H9 (cell line): ENCODE data around the gene DNASE1L2. TPM values are rescaled to one million over a fixed set of nuclear protein-coding genes. Genes with fewer than 3 reads are reported as not detected.

Experiments
- DNase-seq: peaks from one replicate; pipeline ENCODE4 v3.0.0-alpha.2; 2017
- H2AFZ ChIP-seq: one replicate; pipeline ENCODE4 v1.6.1; 2013; ENCODE audit warnings: mild to moderate bottlenecking, low read length, control low read depth, moderate library complexity
- H2AK5ac ChIP-seq: 2 replicates; pipeline ENCODE4 v1.6.1; 2013; ENCODE audit warnings: low read length, control low read depth, mixed read lengths; ENCODE audit not compliant: insufficient read length
- H2BK120ac ChIP-seq: one replicate; pipeline ENCODE4 v1.6.1; 2013; ENCODE audit warnings: low read depth, mild to moderate bottlenecking, low read length, control low read depth, inconsistent platforms; ENCODE audit not compliant: poor library complexity, severe bottlenecking
- H2BK12ac ChIP-seq: 2 replicates; pipeline ENCODE4 v1.6.1; 2013; ENCODE audit warnings: low read length, control low read depth, mixed read lengths, low read depth; ENCODE audit not compliant: insufficient read length
- H2BK15ac ChIP-seq: 2 replicates; pipeline ENCODE4 v1.6.1; 2013; ENCODE audit warnings: low read depth, low read length, control low read depth
- H2BK20ac ChIP-seq: one replicate; pipeline ENCODE4 v1.6.1; 2013; ENCODE audit warnings: low read depth, mild to moderate bottlenecking, low read length, control low read depth, inconsistent platforms; ENCODE audit not compliant: poor library complexity, severe bottlenecking
- H2BK5ac ChIP-seq: 2 replicates; pipeline ENCODE4 v1.6.1; 2013; ENCODE audit warnings: low read length, control low read depth, mixed read lengths; ENCODE audit not compliant: insufficient read length
- H3K14ac ChIP-seq: 2 replicates; pipeline ENCODE4 v1.6.1; 2013; ENCODE audit warnings: low read length, control low read depth; ENCODE audit not compliant: insufficient read depth
- H3K18ac ChIP-seq: 2 replicates; pipeline ENCODE4 v1.6.1; 2013; ENCODE audit warnings: low read depth, mild to moderate bottlenecking, mixed read lengths, low read length, control low read depth; ENCODE audit not compliant: insufficient read length
- H3K23ac ChIP-seq: 2 replicates; pipeline ENCODE4 v1.6.1; 2013; ENCODE audit warnings: low read length, control low read depth, mixed read lengths, low read depth; ENCODE audit not compliant: insufficient read length
- H3K23me2 ChIP-seq: 2 replicates; pipeline ENCODE4 v1.6.1; 2013; ENCODE audit warnings: low read depth, mild to moderate bottlenecking, mixed read lengths, low read length, control low read depth; ENCODE audit not compliant: insufficient read length, poor library complexity, severe bottlenecking
- H3K27ac ChIP-seq: 2 replicates; pipeline ENCODE4 v1.5.1; 2013; ENCODE audit warnings: low read length, control low read depth, mixed read lengths, low read depth; ENCODE audit not compliant: insufficient read length
- H3K27me3 ChIP-seq: 2 replicates; pipeline ENCODE4 v1.6.1; 2013; ENCODE audit warnings: low read length, control low read depth, inconsistent platforms; ENCODE audit not compliant: insufficient read depth
- H3K4ac ChIP-seq: 2 replicates; pipeline ENCODE4 v1.6.1; 2013; ENCODE audit warnings: low read depth, mild to moderate bottlenecking, control low read depth, inconsistent platforms, low read length, moderate library complexity
- H3K4me1 ChIP-seq: 2 replicates; pipeline ENCODE4 v1.6.1; 2013; ENCODE audit warnings: low read length, control low read depth, inconsistent platforms; ENCODE audit not compliant: insufficient read depth
- H3K4me2 ChIP-seq: 2 replicates; pipeline ENCODE4 v1.6.1; 2013; ENCODE audit warnings: low read length, control low read depth, mixed read lengths; ENCODE audit not compliant: insufficient read length, insufficient read depth
- H3K56ac ChIP-seq: 2 replicates; pipeline ENCODE4 v1.6.1; 2013; ENCODE audit warnings: low read depth, mild to moderate bottlenecking, mixed read lengths, low read length, control low read depth; ENCODE audit not compliant: insufficient read length
- H3K79me1 ChIP-seq: 2 replicates; pipeline ENCODE4 v1.6.1; 2013; ENCODE audit warnings: low read depth, mild to moderate bottlenecking, moderate library complexity, low read length, control low read depth, inconsistent platforms; ENCODE audit not compliant: insufficient read depth, poor library complexity, severe bottlenecking
- H3K79me2 ChIP-seq: 2 replicates; pipeline ENCODE4 v1.6.1; 2013; ENCODE audit warnings: low read length, control low read depth, inconsistent platforms; ENCODE audit not compliant: insufficient read depth
- H3K9ac ChIP-seq: 2 replicates; pipeline ENCODE4 v1.6.1; 2013; ENCODE audit warnings: low read length, control low read depth, mixed read lengths; ENCODE audit not compliant: insufficient read length; ENCODE audit errors: extremely low read depth
- H3K9me3 ChIP-seq: one replicate; pipeline ENCODE4 v1.6.1; 2013; ENCODE audit warnings: low read depth, low read length, inconsistent platforms; ENCODE audit not compliant: control insufficient read depth
- H3T11ph ChIP-seq: one replicate; pipeline ENCODE4 v1.6.1; 2013; ENCODE audit warnings: mild to moderate bottlenecking, low read length, control low read depth, inconsistent platforms
- H4K20me1 ChIP-seq: one replicate; pipeline ENCODE4 v1.6.1; 2013; ENCODE audit not compliant: control insufficient read depth, insufficient read length, insufficient read depth
- H4K5ac ChIP-seq: 2 replicates; pipeline ENCODE4 v1.6.1; 2013; ENCODE audit warnings: low read depth, mild to moderate bottlenecking, mixed read lengths, low read length, control low read depth; ENCODE audit not compliant: insufficient read length
- H4K8ac ChIP-seq: replicated peaks from 2 replicates; pipeline ENCODE4 v1.6.1; 2013; ENCODE audit warnings: low read length, control low read depth, mixed read lengths, low read depth; ENCODE audit not compliant: insufficient read length
- H4K91ac ChIP-seq: 2 replicates; pipeline ENCODE4 v1.6.1; 2013; ENCODE audit warnings: low read depth, mild to moderate bottlenecking, moderate library complexity, mixed read lengths, low read length, control low read depth; ENCODE audit not compliant: insufficient read length
- H3K27ac Mint-ChIP-seq, 3 experiments: 2 replicates in 2 of 3; 3 replicates in 1 of 3; pipeline ENCODE4 v1.8.0; 2020 to 2021; ENCODE audit warnings: mixed read lengths in 3 of 3, mild to moderate bottlenecking in 1 of 3, moderate library complexity in 1 of 3
- H3K27me3 Mint-ChIP-seq: 2 replicates; pipeline ENCODE4 v1.8.0; 2021; ENCODE audit warnings: low read depth, mild to moderate bottlenecking, moderate library complexity, mixed read lengths
- H3K36me3 Mint-ChIP-seq, 3 experiments: 2 replicates in 2 of 3; 3 replicates in 1 of 3; pipeline ENCODE4 v1.8.0; 2020 to 2021; ENCODE audit warnings: low read depth in 3 of 3, mixed read lengths in 3 of 3; ENCODE audit not compliant: insufficient read depth in 1 of 3
- H3K4me1 Mint-ChIP-seq, 2 experiments: 2 replicates each; pipeline ENCODE4 v1.8.0; 2020; ENCODE audit warnings: mixed read lengths in 2 of 2
- H3K4me3 Mint-ChIP-seq, 2 experiments: 2 replicates in 1 of 2; 3 replicates in 1 of 2; pipeline ENCODE4 v1.8.0; 2020 to 2021; ENCODE audit warnings: mild to moderate bottlenecking in 2 of 2, mixed read lengths in 2 of 2, moderate library complexity in 1 of 2
- H3K9me3 Mint-ChIP-seq, 2 experiments: 2 replicates in 1 of 2; 3 replicates in 1 of 2; pipeline ENCODE4 v1.8.0; 2020; ENCODE audit warnings: mild to moderate bottlenecking in 2 of 2, mixed read lengths in 2 of 2, moderate library complexity in 1 of 2
- WGBS: extraction: QIAGEN DNeasy Blood & Tissue Kit; methylation state at CpG from one replicate; pipeline ENCODE4 v1.1.7; 2013; ENCODE audit warnings: missing lambda C conversion rate, low lambda C conversion rate, mixed read lengths; ENCODE audit not compliant: insufficient read length; ENCODE audit errors: extremely low coverage; 5-methylcytosine and 5-hydroxymethylcytosine counted together
- total RNA-seq: library from RNA; stranded (reverse); gene quantifications from 2 replicates; pipeline ENCODE4 v1.2.1, GENCODE V29; 2021
- TF ChIP-seq, protein P1 (sequence below): fragments of 200-600 bp; sonication (generic); conservative IDR thresholded peaks from 3 replicates; pipeline ENCODE4 v1.8.0; 2021; ENCODE audit warnings: antibody characterized with exemption, mild to moderate bottlenecking

The DNASE1L2 gene
- total RNA-seq, 1 experiment from 2014 or later = 2.5 TPM

- no peak for DNase-seq
- H3K27ac ChIP-seq = no peak overlapping the region
- no peaks in the 10 kb centered on the region for H3K9me3 Mint-ChIP-seq
- no peak overlapping the region for H3K27ac Mint-ChIP-seq
- H3K79me2 ChIP-seq = no peaks in the 10 kb centered on the region
- H3K23me2 ChIP-seq = no peaks in the 10 kb centered on the region
- no peaks in the 10 kb centered on the region for H4K20me1 ChIP-seq
- no peak overlapping the region for H3K4me2 ChIP-seq
- no peaks in the 10 kb centered on the region for H3K79me1 ChIP-seq
- H2BK20ac ChIP-seq = no peak overlapping the region
- H2BK5ac ChIP-seq = no peak overlapping the region
- H3K14ac ChIP-seq = no peak overlapping the region
- H4K8ac ChIP-seq = no peak overlapping the region
- H2BK120ac ChIP-seq = no peak overlapping the region
- H2BK15ac ChIP-seq = no peak overlapping the region
- no peaks in the 10 kb centered on the region for H3K9me3 ChIP-seq
- H3T11ph ChIP-seq = no peak overlapping the region
- no peak overlapping the region for H3K4me3 Mint-ChIP-seq
- H2AK5ac ChIP-seq = no peak overlapping the region
- no peak overlapping the region for H3K23ac ChIP-seq
- no peaks in the 10 kb centered on the region for H3K36me3 Mint-ChIP-seq
- H4K5ac ChIP-seq = no peak overlapping the region
- no peaks in the 10 kb centered on the region for H3K4me1 ChIP-seq
- no peak overlapping the region for H3K4ac ChIP-seq
- no peak overlapping the region for H3K18ac ChIP-seq
- H3K27me3 Mint-ChIP-seq = peaks cover 2% of the 10 kb centered on the region
- H2BK12ac ChIP-seq = no peak overlapping the region
- no peaks in the 10 kb centered on the region for H3K27me3 ChIP-seq
- WGBS = no CpG with 5 or more reads among the region's 13 CpGs
- H3K56ac ChIP-seq = no peak overlapping the region
- 0 out of 4 replicates have a peak, but pooled peaks cover 0 to 3% of the 10 kb centered on the region in 2 experiments for H3K4me1 Mint-ChIP-seq
- no peak overlapping the region for H3K9ac ChIP-seq
- TF ChIP-seq, protein P1, sequence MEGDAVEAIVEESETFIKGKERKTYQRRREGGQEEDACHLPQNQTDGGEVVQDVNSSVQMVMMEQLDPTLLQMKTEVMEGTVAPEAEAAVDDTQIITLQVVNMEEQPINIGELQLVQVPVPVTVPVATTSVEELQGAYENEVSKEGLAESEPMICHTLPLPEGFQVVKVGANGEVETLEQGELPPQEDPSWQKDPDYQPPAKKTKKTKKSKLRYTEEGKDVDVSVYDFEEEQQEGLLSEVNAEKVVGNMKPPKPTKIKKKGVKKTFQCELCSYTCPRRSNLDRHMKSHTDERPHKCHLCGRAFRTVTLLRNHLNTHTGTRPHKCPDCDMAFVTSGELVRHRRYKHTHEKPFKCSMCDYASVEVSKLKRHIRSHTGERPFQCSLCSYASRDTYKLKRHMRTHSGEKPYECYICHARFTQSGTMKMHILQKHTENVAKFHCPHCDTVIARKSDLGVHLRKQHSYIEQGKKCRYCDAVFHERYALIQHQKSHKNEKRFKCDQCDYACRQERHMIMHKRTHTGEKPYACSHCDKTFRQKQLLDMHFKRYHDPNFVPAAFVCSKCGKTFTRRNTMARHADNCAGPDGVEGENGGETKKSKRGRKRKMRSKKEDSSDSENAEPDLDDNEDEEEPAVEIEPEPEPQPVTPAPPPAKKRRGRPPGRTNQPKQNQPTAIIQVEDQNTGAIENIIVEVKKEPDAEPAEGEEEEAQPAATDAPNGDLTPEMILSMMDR = no peak
- no peak overlapping the region for H2AFZ ChIP-seq
- H4K91ac ChIP-seq = no peak overlapping the region
These were observed 49.5 kb downstream of the DNASE1L2 start for GRCh38 chr16:2285731-2286191.
